ENCODE data around the gene ARV1.

GRCh38 chr1:231041719-231042261 lies 62.9 kb downstream of the ARV1 start:
- TF ChIP-seq CTCF (IDR thresholded peaks at IDR 0.05) (no peak), ZFX (IDR thresholded peaks at IDR 0.05; ENCODE audit: borderline replicate concordance) (no peak)

Data from 22Rv1 (cell line).